Measurements from ENCODE around the gene CS.

The CS gene

DNA sequence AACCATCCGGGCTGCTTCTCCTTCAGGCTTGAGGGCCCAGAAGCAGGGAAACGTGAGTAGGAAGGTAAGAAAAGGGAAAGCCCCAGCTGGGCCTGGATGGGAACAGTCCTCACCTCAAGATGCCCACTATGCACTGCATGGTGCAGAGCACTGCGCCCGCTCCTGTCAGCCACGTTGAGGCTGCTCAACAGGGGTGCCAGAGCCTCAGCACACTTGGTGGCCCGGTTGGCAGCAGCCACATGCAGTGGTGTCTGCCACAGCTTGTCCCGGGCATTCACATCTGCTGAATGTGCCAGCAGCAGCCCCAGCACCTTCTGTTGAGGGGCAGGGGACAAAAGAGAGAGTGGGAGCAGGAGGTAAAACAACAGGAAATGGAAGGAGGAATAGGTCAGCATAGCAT is 44.5 kb downstream of the CS start:
- no peak for DNase-seq (ENCODE audit: extremely low read depth, low read depth)
- TF ChIP-seq, protein P1, sequence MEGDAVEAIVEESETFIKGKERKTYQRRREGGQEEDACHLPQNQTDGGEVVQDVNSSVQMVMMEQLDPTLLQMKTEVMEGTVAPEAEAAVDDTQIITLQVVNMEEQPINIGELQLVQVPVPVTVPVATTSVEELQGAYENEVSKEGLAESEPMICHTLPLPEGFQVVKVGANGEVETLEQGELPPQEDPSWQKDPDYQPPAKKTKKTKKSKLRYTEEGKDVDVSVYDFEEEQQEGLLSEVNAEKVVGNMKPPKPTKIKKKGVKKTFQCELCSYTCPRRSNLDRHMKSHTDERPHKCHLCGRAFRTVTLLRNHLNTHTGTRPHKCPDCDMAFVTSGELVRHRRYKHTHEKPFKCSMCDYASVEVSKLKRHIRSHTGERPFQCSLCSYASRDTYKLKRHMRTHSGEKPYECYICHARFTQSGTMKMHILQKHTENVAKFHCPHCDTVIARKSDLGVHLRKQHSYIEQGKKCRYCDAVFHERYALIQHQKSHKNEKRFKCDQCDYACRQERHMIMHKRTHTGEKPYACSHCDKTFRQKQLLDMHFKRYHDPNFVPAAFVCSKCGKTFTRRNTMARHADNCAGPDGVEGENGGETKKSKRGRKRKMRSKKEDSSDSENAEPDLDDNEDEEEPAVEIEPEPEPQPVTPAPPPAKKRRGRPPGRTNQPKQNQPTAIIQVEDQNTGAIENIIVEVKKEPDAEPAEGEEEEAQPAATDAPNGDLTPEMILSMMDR (IDR thresholded peaks at IDR 0.05; ENCODE audit: low read depth, low read length), result no peak

DNA sequence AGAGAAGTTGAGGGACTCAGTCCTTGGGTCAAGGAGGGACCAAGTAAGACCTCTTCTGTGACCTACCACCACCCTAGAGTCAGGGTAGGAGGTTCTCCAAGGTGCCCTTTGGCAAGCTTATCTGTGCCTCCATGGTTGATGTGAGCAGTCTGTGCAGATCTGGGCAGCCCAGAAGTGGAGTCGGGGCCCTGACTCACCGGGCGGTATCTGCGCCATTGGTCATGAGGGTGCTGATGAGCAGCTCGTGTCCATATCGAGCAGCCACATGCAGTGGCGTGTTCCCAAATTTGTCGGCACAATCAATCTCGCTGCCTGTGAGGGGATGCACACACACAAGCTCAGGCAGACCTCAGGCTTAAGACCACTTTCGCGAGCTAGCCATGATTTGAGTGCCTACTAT is 47.0 kb downstream of the CS start:
- DNase-seq (ENCODE audit: extremely low read depth, low read depth), result no peak
- TF ChIP-seq, protein P1 (IDR thresholded peaks at IDR 0.05; ENCODE audit: low read depth, low read length), result no peak

DNA sequence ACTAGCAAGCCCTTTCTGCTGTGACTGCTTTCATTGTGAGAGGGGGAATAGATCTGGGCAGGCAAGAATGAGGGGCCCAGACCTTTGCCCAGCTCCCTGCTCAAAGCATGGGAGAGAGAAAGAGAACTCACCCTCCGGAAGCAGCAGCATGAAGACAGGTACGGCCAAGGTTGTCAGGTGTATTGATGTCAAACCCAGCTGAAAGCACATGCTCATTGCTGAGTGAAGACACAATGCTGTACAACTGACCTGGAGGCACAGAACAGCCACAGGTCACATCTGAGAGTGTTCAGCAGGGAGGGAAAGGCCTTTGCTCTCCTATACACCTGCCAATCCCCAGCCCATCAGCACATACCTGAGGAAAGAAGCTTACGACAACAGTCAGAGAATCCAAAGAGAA is 47.5 kb downstream of the CS start:
- TF ChIP-seq, protein P1 (IDR thresholded peaks at IDR 0.05; ENCODE audit: low read depth, low read length), result no peak
- DNase-seq (ENCODE audit: extremely low read depth, low read depth), result no peak

DNA sequence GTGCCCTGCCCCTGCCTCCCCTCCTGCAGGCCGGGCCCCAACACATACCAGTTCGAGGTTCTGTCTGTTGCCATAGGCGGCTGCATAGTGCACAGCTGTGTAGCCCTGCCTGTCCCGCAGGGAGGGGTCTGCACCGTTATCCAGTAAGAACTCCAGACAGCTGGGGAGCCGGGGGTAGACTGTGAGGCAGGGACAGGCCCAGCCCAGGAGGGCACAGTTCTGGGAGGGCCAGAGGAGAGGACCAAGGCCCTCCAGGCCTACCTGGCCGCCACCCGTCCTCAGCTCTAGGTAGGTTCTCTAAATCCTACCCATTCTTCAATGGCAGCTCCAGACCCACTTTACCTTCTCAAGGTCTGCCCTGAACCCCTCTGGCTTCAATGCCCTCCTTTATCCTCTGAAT is 51.4 kb downstream of the CS start:
- TF ChIP-seq, protein P1 (IDR thresholded peaks at IDR 0.05; ENCODE audit: low read depth, low read length), result no peak
- DNase-seq (ENCODE audit: extremely low read depth, low read depth), result no peak

DNA sequence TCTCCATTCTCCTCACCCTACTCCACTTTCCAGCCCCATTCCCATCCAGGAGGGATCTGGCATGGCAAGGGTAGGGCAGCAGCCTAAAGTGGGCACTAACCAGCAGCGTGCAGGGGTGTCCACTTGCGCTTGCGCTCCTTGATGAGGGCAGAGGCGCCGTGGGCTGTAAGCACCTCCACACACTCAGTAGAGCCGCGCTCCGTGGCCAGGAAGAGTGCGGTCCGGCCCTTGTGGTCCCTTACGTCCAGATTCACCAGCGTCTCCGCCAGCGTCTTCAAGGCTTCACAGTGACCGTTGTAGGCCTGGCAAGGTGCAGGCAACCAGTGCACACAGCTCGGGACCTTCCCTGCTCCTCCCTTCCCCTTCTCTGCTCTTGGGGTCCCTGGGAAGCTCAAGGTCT is 52.2 kb downstream of the CS start:
- TF ChIP-seq, protein P1 (IDR thresholded peaks at IDR 0.05; ENCODE audit: low read depth, low read length), result no peak
- DNase-seq (ENCODE audit: extremely low read depth, low read depth), result no peak

DNA sequence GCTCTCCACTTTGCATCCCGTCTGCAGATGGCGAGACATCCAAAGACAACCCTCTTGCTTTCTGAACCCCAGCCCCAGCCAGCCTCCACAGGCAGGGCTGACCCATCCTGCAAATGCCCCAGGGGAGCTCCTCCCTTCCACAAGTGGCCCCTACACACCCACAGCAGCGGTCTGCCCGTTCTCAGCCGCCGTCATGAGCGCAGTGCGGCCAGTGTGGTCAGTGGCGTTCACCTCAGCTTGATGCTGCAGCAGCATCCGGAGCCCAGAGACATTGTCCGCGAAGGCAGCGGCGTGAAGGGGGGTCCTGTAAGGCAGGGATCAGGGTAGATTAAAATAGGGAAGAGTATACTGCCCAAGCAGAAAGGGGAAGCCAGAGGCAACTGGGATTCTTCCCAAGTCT is 55.6 kb downstream of the CS start:
- TF ChIP-seq, protein P1 (IDR thresholded peaks at IDR 0.05; ENCODE audit: low read depth, low read length), result no peak
- DNase-seq (ENCODE audit: extremely low read depth, low read depth), result no peak

DNA sequence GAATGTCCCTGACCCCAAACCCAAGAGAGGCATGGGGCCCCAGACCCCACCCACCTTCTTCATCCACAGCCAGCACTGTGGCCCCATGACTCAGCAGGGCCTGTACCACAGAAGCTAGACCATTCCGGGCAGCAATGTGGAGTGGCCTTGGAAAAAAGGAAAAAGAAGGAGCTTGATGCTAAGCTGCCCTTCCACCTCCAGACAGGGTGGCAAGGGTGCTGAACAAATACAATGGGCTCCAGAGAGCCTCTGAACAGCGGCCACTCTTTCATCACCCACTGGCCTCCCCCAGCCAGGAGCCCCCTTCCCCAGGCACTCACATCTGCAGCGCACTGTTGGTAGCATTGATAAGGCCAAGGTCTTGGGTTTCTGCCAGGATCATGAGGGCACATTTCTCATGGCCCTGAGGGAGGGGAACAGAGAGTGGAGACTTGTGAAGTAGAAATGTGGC is 56.4 kb downstream of the CS start:
- TF ChIP-seq, protein P1 (IDR thresholded peaks at IDR 0.05; ENCODE audit: low read depth, low read length), result no peak
- DNase-seq (ENCODE audit: extremely low read depth, low read depth), result no peak

Data from AG09319 (cell line).